Measurements from ENCODE around the gene TIFAB.
A peak's percentile ranks its signal among the peaks of the same experiment; 100 is the strongest.

TIFAB gene

GRCh38 chr5:135476615-135477581, 24.7 kb upstream of the TIFAB start:
- no peak overlapping the region for H2BK15ac ChIP-seq (ENCODE audit: low read depth, poor library complexity, severe bottlenecking)
- 28% methylated on average over 19 of the region's 24 CpGs for WGBS
- no peak overlapping the region for H3K4me3 ChIP-seq (ENCODE audit: insufficient read depth in 1 of 2, low read depth in 1 of 2, low read length in 2 of 2)

GRCh38 chr5:135473956-135474670, 22.0 kb upstream of the TIFAB start:
- no peak overlapping the region for H3K4ac ChIP-seq (ENCODE audit: low read depth in 1 of 2, low read length in 2 of 2)
- WGBS = 66% methylated on average over 12 of the region's 12 CpGs
- H2BK5ac ChIP-seq (ENCODE audit: low read depth, low read length, poor library complexity, severe bottlenecking) = no peak overlapping the region
- no peaks in the 10 kb centered on the region for H3K36me3 ChIP-seq (ENCODE audit: control insufficient read depth in 1 of 2, insufficient read depth in 2 of 2, low read depth in 1 of 2, low read length in 2 of 2)
- no peak overlapping the region for H3K14ac ChIP-seq (ENCODE audit: low read length in 2 of 2)
- no peak for DNase-seq
- peaks cover 84 to 90% of the 10 kb centered on the region in 2 experiments for H3K27me3 ChIP-seq (ENCODE audit: control insufficient read depth in 1 of 2, insufficient read depth in 1 of 2, low read length in 2 of 2)
- no peak overlapping the region for H2AFZ ChIP-seq (ENCODE audit: low read depth, low read length)
- H3K27ac ChIP-seq (ENCODE audit: low read length, poor library complexity, severe bottlenecking) = no peak overlapping the region
- no peak overlapping the region for H2BK120ac ChIP-seq (ENCODE audit: low read depth, low read length)
- H4K8ac ChIP-seq (ENCODE audit: low read length) = no peak overlapping the region
- no peak overlapping the region for H4K91ac ChIP-seq (ENCODE audit: low read length)
- no peaks in the 10 kb centered on the region for H3K9me3 ChIP-seq (ENCODE audit: control insufficient read depth, low read length)
- no peak overlapping the region for H2AK5ac ChIP-seq (ENCODE audit: low read length, severe bottlenecking)
- no peaks in the 10 kb centered on the region for H3K79me1 ChIP-seq (replicated peaks; ENCODE audit: low read length, poor library complexity, severe bottlenecking)
- no peak overlapping the region for H3K9ac ChIP-seq (ENCODE audit: low read length)
- no peak overlapping the region for H3K4me3 ChIP-seq (ENCODE audit: insufficient read depth in 1 of 2, low read depth in 1 of 2, low read length in 2 of 2)
- H3K23ac ChIP-seq (ENCODE audit: low read length in 2 of 2) = no peak overlapping the region
- H2BK15ac ChIP-seq (ENCODE audit: low read depth, poor library complexity, severe bottlenecking) = no peak overlapping the region
- H3K18ac ChIP-seq (ENCODE audit: low read depth in 1 of 2, low read length in 2 of 2) = no peak overlapping the region
- no peaks in the 10 kb centered on the region for H3K4me1 ChIP-seq (ENCODE audit: control insufficient read depth, insufficient read depth, low read depth, low read length)
- no peak overlapping the region for H2BK12ac ChIP-seq (ENCODE audit: low read length in 2 of 2)
- no peak overlapping the region for H3K4me2 ChIP-seq (ENCODE audit: low read length, poor library complexity, severe bottlenecking)

More at GRCh38 chr5:135476615-135477581, 24.7 kb upstream of the TIFAB start:
- Histone ChIP-seq H3K9ac (ENCODE audit: low read length) (no peak overlapping the region), H2BK12ac (ENCODE audit: low read length in 2 of 2) (no peak overlapping the region), H3K14ac (ENCODE audit: low read length in 2 of 2) (no peak overlapping the region), H4K8ac (ENCODE audit: low read length) (no peak overlapping the region), H3K27me3 (ENCODE audit: control insufficient read depth in 1 of 2, insufficient read depth in 1 of 2, low read length in 2 of 2) (peaks cover 85 to 89% of the 10 kb centered on the region in 2 experiments), H2BK120ac (ENCODE audit: low read depth, low read length) (no peak overlapping the region), H3K23ac (ENCODE audit: low read length in 2 of 2) (no peak overlapping the region), H3K4me2 (ENCODE audit: low read length, poor library complexity, severe bottlenecking) (no peak overlapping the region), H4K91ac (ENCODE audit: low read length) (no peak overlapping the region), H3K9me3 (ENCODE audit: control insufficient read depth, low read length) (no peaks in the 10 kb centered on the region), H3K36me3 (ENCODE audit: control insufficient read depth in 1 of 2, insufficient read depth in 2 of 2, low read depth in 1 of 2, low read length in 2 of 2) (no peaks in the 10 kb centered on the region), H2BK5ac (ENCODE audit: low read depth, low read length, poor library complexity, severe bottlenecking) (no peak overlapping the region), H3K4ac (ENCODE audit: low read depth in 1 of 2, low read length in 2 of 2) (no peak overlapping the region), H3K79me1 (replicated peaks; ENCODE audit: low read length, poor library complexity, severe bottlenecking) (no peaks in the 10 kb centered on the region), H3K18ac (ENCODE audit: low read depth in 1 of 2, low read length in 2 of 2) (no peak overlapping the region), H3K27ac (ENCODE audit: low read length, poor library complexity, severe bottlenecking) (no peak overlapping the region), H2AFZ (ENCODE audit: low read depth, low read length) (no peak overlapping the region), H3K4me1 (ENCODE audit: control insufficient read depth, insufficient read depth, low read depth, low read length) (no peaks in the 10 kb centered on the region), H2AK5ac (ENCODE audit: low read length, severe bottlenecking) (no peak overlapping the region)
- no peak for DNase-seq

DNA sequence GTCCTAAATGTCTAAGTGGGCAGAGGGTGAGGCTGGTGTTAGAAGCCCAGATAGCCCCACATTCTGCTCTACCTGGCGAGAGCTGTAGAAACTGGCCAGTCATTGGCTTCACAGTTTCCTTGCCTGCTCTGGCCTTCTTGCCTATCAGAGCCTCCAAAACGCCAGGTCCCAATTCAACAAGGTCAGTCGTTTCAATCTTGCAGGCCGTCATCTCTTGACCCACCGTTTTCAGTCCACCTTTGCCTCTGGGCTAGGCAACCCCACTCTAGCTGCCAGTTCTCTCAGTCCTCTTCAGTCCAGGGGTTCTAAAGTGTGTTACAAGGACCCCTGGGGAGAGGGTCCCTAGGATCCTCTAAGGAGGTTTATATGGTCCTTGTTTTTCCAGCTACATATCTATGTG, 20.0 kb upstream of the TIFAB start:
- Histone ChIP-seq H2BK5ac (ENCODE audit: low read depth, low read length, poor library complexity, severe bottlenecking) (no peak overlapping the region), H4K8ac (ENCODE audit: low read length) (no peak overlapping the region), H3K27me3 (ENCODE audit: control insufficient read depth in 1 of 2, insufficient read depth in 1 of 2, low read length in 2 of 2) (peaks cover 86 to 93% of the 10 kb centered on the region in 2 experiments), H2AFZ (ENCODE audit: low read depth, low read length) (no peak overlapping the region), H3K4ac (ENCODE audit: low read depth in 1 of 2, low read length in 2 of 2) (no peak overlapping the region), H3K9me3 (ENCODE audit: control insufficient read depth, low read length) (no peaks in the 10 kb centered on the region), H3K9ac (ENCODE audit: low read length) (no peak overlapping the region), H3K4me1 (ENCODE audit: control insufficient read depth, insufficient read depth, low read depth, low read length) (no peaks in the 10 kb centered on the region), H2BK15ac (ENCODE audit: low read depth, poor library complexity, severe bottlenecking) (no peak overlapping the region), H3K27ac (ENCODE audit: low read length, poor library complexity, severe bottlenecking) (no peak overlapping the region), H4K91ac (ENCODE audit: low read length) (no peak overlapping the region), H3K14ac (ENCODE audit: low read length in 2 of 2) (no peak overlapping the region), H2BK120ac (ENCODE audit: low read depth, low read length) (no peak overlapping the region), H3K23ac (ENCODE audit: low read length in 2 of 2) (peak overlapping the region in 1 of 2 experiments; percentile 32), H2BK12ac (ENCODE audit: low read length in 2 of 2) (no peak overlapping the region), H3K4me2 (ENCODE audit: low read length, poor library complexity, severe bottlenecking) (no peak overlapping the region), H3K4me3 (ENCODE audit: insufficient read depth in 1 of 2, low read depth in 1 of 2, low read length in 2 of 2) (no peak overlapping the region), H3K36me3 (ENCODE audit: control insufficient read depth in 1 of 2, insufficient read depth in 2 of 2, low read depth in 1 of 2, low read length in 2 of 2) (no peaks in the 10 kb centered on the region), H3K79me1 (replicated peaks; ENCODE audit: low read length, poor library complexity, severe bottlenecking) (no peaks in the 10 kb centered on the region), H3K18ac (ENCODE audit: low read depth in 1 of 2, low read length in 2 of 2) (no peak overlapping the region), H2AK5ac (ENCODE audit: low read length, severe bottlenecking) (no peak overlapping the region)
- DNase-seq = no peak
- 83% methylated on average over 5 of the region's 5 CpGs for WGBS

- peaks cover 86 to 93% of the 10 kb centered on the region in 2 experiments for H3K27me3 ChIP-seq (ENCODE audit: control insufficient read depth in 1 of 2, insufficient read depth in 1 of 2, low read length in 2 of 2)
- H2BK12ac ChIP-seq (ENCODE audit: low read length in 2 of 2) = no peak overlapping the region
- H4K8ac ChIP-seq (ENCODE audit: low read length) = no peak overlapping the region
- H3K79me1 ChIP-seq (replicated peaks; ENCODE audit: low read length, poor library complexity, severe bottlenecking) = no peaks in the 10 kb centered on the region
- no peak overlapping the region for H4K91ac ChIP-seq (ENCODE audit: low read length)
- no peak overlapping the region for H2BK120ac ChIP-seq (ENCODE audit: low read depth, low read length)
- no peak overlapping the region for H3K23ac ChIP-seq (ENCODE audit: low read length in 2 of 2)
- no peak overlapping the region for H3K27ac ChIP-seq (ENCODE audit: low read length, poor library complexity, severe bottlenecking)
- no peak overlapping the region for H2BK15ac ChIP-seq (ENCODE audit: low read depth, poor library complexity, severe bottlenecking)
- H3K36me3 ChIP-seq (ENCODE audit: control insufficient read depth in 1 of 2, insufficient read depth in 2 of 2, low read depth in 1 of 2, low read length in 2 of 2) = no peaks in the 10 kb centered on the region
- H3K14ac ChIP-seq (ENCODE audit: low read length in 2 of 2) = no peak overlapping the region
- H3K4me2 ChIP-seq (ENCODE audit: low read length, poor library complexity, severe bottlenecking) = no peak overlapping the region
- H3K4me1 ChIP-seq (ENCODE audit: control insufficient read depth, insufficient read depth, low read depth, low read length) = peaks cover 2% of the 10 kb centered on the region
- no peak overlapping the region for H3K4me3 ChIP-seq (ENCODE audit: insufficient read depth in 1 of 2, low read depth in 1 of 2, low read length in 2 of 2)
- no peak overlapping the region for H2AFZ ChIP-seq (ENCODE audit: low read depth, low read length)
- H3K4ac ChIP-seq (ENCODE audit: low read depth in 1 of 2, low read length in 2 of 2) = no peak overlapping the region
- H3K9me3 ChIP-seq (ENCODE audit: control insufficient read depth, low read length) = no peaks in the 10 kb centered on the region
- no peak overlapping the region for H2AK5ac ChIP-seq (ENCODE audit: low read length, severe bottlenecking)
- DNase-seq = no peak
- no peak overlapping the region for H3K18ac ChIP-seq (ENCODE audit: low read depth in 1 of 2, low read length in 2 of 2)
- H2BK5ac ChIP-seq (ENCODE audit: low read depth, low read length, poor library complexity, severe bottlenecking) = no peak overlapping the region
- 65% methylated on average over 4 of the region's 4 CpGs for WGBS
- no peak overlapping the region for H3K9ac ChIP-seq (ENCODE audit: low read length)
Observed at GRCh38 chr5:135471726-135472125, 19.6 kb upstream of the TIFAB start.
